Activated CD8-positive, alpha-beta T cell treated with anti-CD3 and anti-CD28 coated beads for 36 hours (primary cell): ENCODE measurements around the gene LUZP1. TPM values are rescaled to one million over a fixed set of nuclear protein-coding genes. Genes with fewer than 3 reads are reported as not detected.
A peak's percentile ranks its signal among the peaks of the same experiment; 100 is the strongest.

ENCODE experiments used
- ATAC-seq: fragments of 200-7000 bp; cut with Tn5 transposase; one replicate; pipeline ENCODE4 v1.10.0; 2021; ENCODE audit warnings: mild to moderate bottlenecking, moderate library complexity
- CTCF ChIA-PET: fragments of 350-600 bp; sonication (Branson Sonifier 250); formaldehyde crosslinking; loops from one replicate; lab custom pipeline; 2021; ENCODE audit warnings: antibody characterized with exemption; lab: Charles Lee
- POLR2A ChIA-PET: fragments of 350-600 bp; sonication (Branson Sonifier 250); formaldehyde crosslinking; loops from one replicate; lab custom pipeline; 2021; ENCODE audit warnings: antibody characterized with exemption; lab: Charles Lee
- DNase-seq: peaks from one replicate; pipeline ENCODE4 v3.0.0-alpha.2; 2020
- H3K27ac Mint-ChIP-seq: one replicate; pipeline ENCODE4 v1.8.0; 2021; ENCODE audit warnings: mild to moderate bottlenecking, mixed read lengths
- H3K27me3 Mint-ChIP-seq: one replicate; pipeline ENCODE4 v1.8.0; 2021; ENCODE audit warnings: mixed read lengths
- H3K36me3 Mint-ChIP-seq: one replicate; pipeline ENCODE4 v1.8.0; 2021; ENCODE audit warnings: low read depth, mixed read lengths
- H3K4me1 Mint-ChIP-seq: one replicate; pipeline ENCODE4 v1.8.0; 2021; ENCODE audit warnings: low read depth, mixed read lengths
- H3K4me3 Mint-ChIP-seq: one replicate; pipeline ENCODE4 v1.8.0; 2021; ENCODE audit warnings: mild to moderate bottlenecking, moderate library complexity, mixed read lengths
- H3K9me3 Mint-ChIP-seq: one replicate; pipeline ENCODE4 v1.8.0; 2021; ENCODE audit warnings: mixed read lengths
- CTCF ChIP-seq: fragments of 200-600 bp; IDR thresholded peaks from one replicate; pipeline ENCODE4 v1.8.0; 2022; ENCODE audit warnings: antibody characterized with exemption, mild to moderate bottlenecking
- intact Hi-C: fragments of 100-400 bp; cut with micrococcal nuclease; formaldehyde crosslinking; loops from one replicate; pipeline ENCODE4 v1.10.0; 2022
- total RNA-seq, 2 experiments: library from RNA; stranded (reverse); gene quantifications; one replicate each; pipeline ENCODE4 v1.2.3, GENCODE V29; 2021

LUZP1 gene
- total RNA-seq, 2 experiments from 2014 or later = 14.9 to 16.0 TPM

- Mint-ChIP-seq H3K9me3 (no peaks in the 10 kb centered on the region), H3K27ac (peak overlapping the region; percentile 51), H3K4me1 (peaks cover 45% of the 10 kb centered on the region), H3K4me3 (no peak overlapping the region), H3K36me3 (peaks cover 7% of the 10 kb centered on the region), H3K27me3 (no peaks in the 10 kb centered on the region)
- ATAC-seq (peak; percentile 69), DNase-seq (peak; percentile 69)
- POLR2A ChIA-PET = interaction anchor here (1.0 to 3.0 kb wide), 8 partner anchors 8 to 83 kb away, joined by 4 to 24 read pairs (median 6); partner anchors contain the start of gene LUZP1
- CTCF ChIA-PET = interaction anchor here (0.7 to 13.3 kb wide), 20 partner anchors 11 to 116 kb away, joined by 3 to 748 read pairs (median 4); no protein-coding TSS in a partner anchor
- intact Hi-C loops = no loop called here
- TF ChIP-seq CTCF = no peak
Measured at GRCh38 chr1:23100074-23100748, 68.4 kb downstream of the LUZP1 start.

GRCh38 chr1:23099171-23099536, 69.5 kb downstream of the LUZP1 start:
- Mint-ChIP-seq H3K4me1 (peaks cover 42% of the 10 kb centered on the region), H3K4me3 (no peak overlapping the region), H3K9me3 (no peaks in the 10 kb centered on the region), H3K36me3 (peaks cover 5% of the 10 kb centered on the region), H3K27me3 (no peaks in the 10 kb centered on the region), H3K27ac (no peak overlapping the region)
- ATAC-seq (no peak), DNase-seq (no peak)
- ChIA-PET POLR2A (interaction anchor here (0.9 to 3.0 kb wide), 8 partner anchors 11 to 84 kb away, joined by 3 to 24 read pairs (median 6); partner anchors contain the start of gene LUZP1), CTCF (interaction anchor here (0.7 to 13.3 kb wide), 29 partner anchors 10 to 202 kb away, joined by 3 to 748 read pairs (median 4); partner anchors contain the start of gene LUZP1)
- intact Hi-C loops = no loop called here
- no peak for TF ChIP-seq CTCF

- intact Hi-C loops = loop anchor here (1.0 kb wide), 1 partner anchor 86 kb away; no protein-coding TSS in a partner anchor
- Mint-ChIP-seq H3K27ac (peak overlapping the region; percentile 17), H3K4me1 (peaks cover 42% of the 10 kb centered on the region), H3K27me3 (no peaks in the 10 kb centered on the region), H3K4me3 (peak overlapping the region; percentile 1), H3K36me3 (peaks cover 5% of the 10 kb centered on the region), H3K9me3 (no peaks in the 10 kb centered on the region)
- DNase-seq (peak; percentile 76), ATAC-seq (peak; percentile 51)
- POLR2A ChIA-PET = interaction anchor here (0.9 to 3.0 kb wide), 8 partner anchors 11 to 85 kb away, joined by 3 to 24 read pairs (median 6); partner anchors contain the start of gene LUZP1
- peak; percentile 93 for TF ChIP-seq CTCF
- CTCF ChIA-PET = interaction anchor here (0.6 to 13.3 kb wide), 35 partner anchors 8 to 203 kb away, joined by 3 to 748 read pairs (median 4); partner anchors contain the start of gene LUZP1
Measured at GRCh38 chr1:23098463-23099170, 70.0 kb downstream of the LUZP1 start.

GRCh38 chr1:23097316-23097715, 71.3 kb downstream of the LUZP1 start:
- ATAC-seq (no peak), DNase-seq (no peak)
- Mint-ChIP-seq H3K9me3 (no peaks in the 10 kb centered on the region), H3K4me1 (peaks cover 32% of the 10 kb centered on the region), H3K27me3 (no peaks in the 10 kb centered on the region), H3K27ac (no peak overlapping the region), H3K36me3 (peaks cover 5% of the 10 kb centered on the region), H3K4me3 (no peak overlapping the region)
- ChIA-PET CTCF (interaction anchor here (1.2 to 13.3 kb wide), 5 partner anchors 14 to 99 kb away, joined by 3 to 748 read pairs (median 11); no protein-coding TSS in a partner anchor), POLR2A (no interaction called here)
- intact Hi-C loops = no loop called here
- TF ChIP-seq CTCF = no peak
